ENCODE results near the gene PPM1H. TPM values are rescaled to one million over a fixed set of nuclear protein-coding genes. Genes with fewer than 3 reads are reported as not detected.
"Not testable (repeated sequence)": the region's sequence is repeated elsewhere in the genome, so short reads cannot be mapped to it uniquely, and the experiment has no call there.

The PPM1H gene
- polyA plus RNA-seq, 12 donors = 2.9 to 6.8 (median 3.5) TPM; not detected in 1

- no peak for DNase-seq
Observed at GRCh38 chr12:62737615-62738014, 197.3 kb downstream of the PPM1H start.

DNA sequence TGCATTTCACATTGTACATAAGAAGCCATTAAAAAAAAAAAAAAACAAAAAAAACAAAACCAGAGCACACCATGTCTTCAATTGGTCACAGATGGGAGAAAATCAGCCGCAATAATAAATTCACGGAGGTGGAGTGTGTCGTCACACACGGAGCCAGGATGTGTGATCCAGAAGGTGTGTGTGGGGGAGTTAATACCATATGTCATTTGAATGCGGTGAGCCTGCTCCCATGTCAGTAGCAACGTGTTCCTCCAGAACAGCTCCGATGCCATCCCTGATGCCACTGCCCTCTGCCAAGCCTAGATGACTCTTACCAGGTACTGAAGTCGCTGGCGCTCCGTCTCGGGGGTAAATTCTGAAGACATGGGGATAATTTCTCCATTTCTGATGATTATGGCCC, 197.8 kb downstream of the PPM1H start:
- DNase-seq = no peak

- no peak for DNase-seq
Observed at GRCh38 chr12:62736596-62736995, 198.4 kb downstream of the PPM1H start.

GRCh38 chr12:62732861-62733427, 202.0 kb downstream of the PPM1H start:
- DNase-seq = no peak

- DNase-seq = no peak
Observed at GRCh38 chr12:62731055-62731820, 203.7 kb downstream of the PPM1H start.

- no peak for DNase-seq
Observed at GRCh38 chr12:62730649-62731048, 204.3 kb downstream of the PPM1H start.

DNA sequence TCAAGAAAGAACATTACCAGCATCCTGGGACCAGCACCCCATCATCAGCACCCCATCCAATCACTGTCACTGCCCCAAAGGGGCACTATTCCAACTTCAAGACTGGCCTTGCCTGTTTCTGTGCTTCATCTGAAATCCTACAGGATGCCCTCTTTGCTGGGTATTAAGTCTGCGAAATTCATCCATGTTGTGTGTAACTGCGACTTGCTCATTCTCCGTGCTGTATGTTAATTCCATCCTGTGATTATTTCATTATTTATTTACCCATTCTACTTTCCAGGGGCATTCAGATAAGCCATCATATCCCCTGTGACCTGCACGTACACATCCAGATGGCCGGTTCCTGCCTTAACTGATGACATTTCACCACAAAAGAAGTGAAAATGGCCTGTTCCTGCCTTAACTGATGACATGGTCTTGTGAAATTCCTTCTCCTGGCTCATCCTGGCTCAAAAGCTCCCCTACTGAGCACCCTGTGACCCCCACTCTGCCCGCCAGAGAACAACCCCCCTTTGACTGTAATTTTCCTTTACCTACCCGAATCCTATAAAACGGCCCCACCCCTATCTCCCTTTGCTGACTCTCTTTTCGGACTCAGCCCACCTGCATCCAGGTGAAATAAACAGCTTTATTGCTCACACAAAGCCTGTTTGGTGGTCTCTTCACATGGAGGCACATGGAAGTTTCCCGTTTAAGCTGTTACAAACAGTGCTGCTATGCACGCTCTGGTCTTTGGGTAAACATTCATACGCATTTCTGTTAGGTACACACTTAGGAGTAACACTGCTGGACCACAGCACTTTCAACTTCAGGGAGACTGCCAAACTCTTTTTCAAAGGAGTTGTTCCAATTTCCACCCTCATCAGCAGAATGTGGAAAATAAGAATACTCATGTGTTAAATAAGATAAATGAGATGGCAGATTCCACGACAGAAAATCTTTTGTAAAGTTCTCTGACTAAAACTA, 205.1 kb downstream of the PPM1H start:
- not testable (repeated sequence) for DNase-seq

DNA sequence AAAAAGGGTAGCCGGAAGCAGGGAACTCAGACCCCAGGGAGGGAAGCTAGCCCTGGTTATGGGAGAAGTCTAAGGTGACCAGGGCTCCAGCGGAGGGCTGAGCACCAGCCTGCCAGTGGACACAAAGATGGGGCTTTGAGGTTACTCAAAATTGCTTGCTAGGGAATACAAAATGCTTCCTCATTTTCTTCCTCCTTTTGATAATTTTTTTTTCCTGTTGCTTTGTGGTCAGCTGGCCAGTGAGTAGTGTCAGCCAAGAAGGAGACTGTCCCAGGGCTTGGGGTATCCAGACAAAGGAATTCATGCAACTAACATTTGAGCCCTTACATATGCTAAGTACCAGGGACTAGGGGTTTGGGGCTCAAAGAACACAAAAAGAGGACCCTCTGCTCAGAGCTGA, 206.2 kb downstream of the PPM1H start:
- no peak for DNase-seq

- no peak for DNase-seq
Observed at GRCh38 chr12:62726471-62726980, 208.4 kb downstream of the PPM1H start.

DNA sequence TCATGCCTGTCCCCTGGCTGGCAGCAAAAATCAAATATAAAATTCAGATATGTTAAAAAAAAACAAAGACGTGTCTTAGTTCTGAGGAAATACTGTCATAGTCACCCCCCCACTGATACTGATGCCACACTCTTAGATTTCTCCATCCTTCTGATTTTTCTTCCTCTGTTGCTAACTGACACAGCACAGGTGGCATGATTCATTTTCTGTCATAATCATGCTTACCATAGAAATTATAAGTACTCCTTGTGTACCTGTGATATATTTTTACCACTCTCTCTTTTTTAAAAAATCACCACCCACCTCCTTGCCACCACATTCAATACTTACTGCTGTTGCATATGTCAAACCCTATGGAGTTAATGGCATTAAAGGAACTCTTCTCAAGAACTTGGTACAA, 209.2 kb downstream of the PPM1H start:
- no peak for DNase-seq

DNA sequence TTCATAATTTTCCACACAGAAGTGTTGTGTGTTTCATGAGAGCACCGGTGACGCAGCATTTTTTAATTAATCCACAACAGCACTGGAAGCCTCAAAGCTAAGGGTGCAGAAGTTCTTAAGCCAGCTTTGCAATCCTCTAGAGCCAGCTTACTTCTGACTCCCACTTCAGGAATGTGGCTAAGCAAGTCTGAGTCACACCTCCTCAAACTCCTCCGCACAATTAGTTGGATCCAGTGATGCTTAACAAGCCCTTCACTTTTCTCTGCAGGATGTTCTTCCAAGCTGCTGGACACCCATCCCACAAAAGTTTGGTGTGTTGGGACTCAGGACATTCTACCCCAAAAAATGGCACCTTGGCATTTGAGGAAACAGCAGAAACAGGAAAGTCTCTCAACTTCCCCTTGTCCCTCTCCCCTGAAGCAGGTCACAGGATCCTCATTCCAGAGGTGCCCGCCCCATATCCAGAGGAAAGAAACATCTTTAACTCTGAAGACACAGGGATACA, 210.0 kb downstream of the PPM1H start:
- no peak for DNase-seq

DNA sequence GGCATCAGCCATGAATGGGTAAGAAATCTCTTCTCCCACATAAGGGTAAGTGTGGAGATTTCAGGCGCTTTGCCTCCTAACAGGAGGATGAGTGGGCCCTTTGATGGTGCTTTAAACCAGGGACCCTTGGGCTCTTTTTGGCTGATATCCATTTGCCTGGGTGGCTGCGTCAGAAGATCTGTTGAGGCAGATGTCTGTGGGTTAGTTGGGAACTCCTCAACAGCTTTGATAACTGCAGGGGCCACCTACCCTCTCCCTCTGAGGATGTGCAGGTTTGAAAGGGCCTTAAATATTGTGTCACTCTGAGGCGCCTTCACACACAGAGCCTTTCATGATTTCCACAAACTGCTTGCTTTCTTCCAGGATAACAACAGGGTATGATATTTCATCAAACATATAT, 210.7 kb downstream of the PPM1H start:
- DNase-seq = no peak

DNA sequence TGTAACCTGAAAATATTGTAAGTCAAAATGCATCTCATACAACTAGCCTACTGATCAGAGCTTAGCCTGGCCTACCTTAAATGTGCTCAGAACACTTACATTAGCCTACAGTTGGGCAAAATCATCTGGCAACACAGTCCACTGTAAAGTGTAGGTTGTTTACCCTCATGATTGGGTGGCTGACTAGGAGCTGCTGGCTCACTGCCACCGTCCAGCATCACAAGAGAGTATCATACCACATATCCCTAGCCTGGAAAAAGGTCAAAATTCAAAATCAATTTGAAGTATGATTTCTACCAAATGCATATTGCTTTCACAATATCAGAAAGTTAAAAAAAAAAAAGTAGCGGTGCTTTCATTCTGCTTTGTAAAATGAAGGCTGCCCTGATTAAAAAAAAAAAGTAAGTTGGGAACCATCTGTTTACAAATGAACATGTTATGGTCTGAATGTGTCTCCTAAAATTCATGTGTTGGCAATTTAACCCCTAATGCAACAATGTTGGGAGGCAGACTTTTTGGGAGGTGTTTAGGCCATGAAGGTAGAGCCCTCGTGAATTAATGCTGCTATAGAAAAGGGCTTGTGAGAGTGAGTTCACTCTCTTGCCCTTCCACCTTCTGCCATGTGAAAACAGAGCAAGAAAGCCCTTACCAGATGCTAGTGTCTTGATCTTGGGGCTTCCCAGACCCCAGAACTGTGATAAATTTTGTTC, 211.8 kb downstream of the PPM1H start:
- no peak for DNase-seq

- DNase-seq = peak; percentile 72
Observed at GRCh38 chr12:62720661-62721330, 214.2 kb downstream of the PPM1H start.

DNA sequence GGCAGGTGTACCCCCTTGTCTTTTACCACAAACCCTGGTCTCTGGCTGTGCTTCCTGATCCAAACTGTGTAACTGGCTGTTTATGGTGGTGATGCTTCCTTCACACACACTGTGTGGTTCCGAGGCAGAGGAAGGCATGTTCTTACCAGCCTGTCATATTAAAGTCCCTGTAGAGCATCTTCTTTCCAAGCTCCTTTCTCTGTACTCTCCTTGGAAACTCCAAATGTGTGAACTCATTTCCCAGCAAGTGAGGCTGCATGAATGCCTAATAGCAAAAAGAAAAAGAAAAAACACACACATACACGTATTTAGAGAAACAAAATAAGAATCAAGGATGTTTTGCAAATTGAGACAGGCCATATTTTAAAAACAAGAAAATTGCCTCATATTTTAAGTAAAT, 214.9 kb downstream of the PPM1H start:
- no peak for DNase-seq

GRCh38 chr12:62718762-62719426, 216.1 kb downstream of the PPM1H start:
- DNase-seq = no peak

GRCh38 chr12:62717643-62718042, 217.3 kb downstream of the PPM1H start:
- DNase-seq = no peak

DNA sequence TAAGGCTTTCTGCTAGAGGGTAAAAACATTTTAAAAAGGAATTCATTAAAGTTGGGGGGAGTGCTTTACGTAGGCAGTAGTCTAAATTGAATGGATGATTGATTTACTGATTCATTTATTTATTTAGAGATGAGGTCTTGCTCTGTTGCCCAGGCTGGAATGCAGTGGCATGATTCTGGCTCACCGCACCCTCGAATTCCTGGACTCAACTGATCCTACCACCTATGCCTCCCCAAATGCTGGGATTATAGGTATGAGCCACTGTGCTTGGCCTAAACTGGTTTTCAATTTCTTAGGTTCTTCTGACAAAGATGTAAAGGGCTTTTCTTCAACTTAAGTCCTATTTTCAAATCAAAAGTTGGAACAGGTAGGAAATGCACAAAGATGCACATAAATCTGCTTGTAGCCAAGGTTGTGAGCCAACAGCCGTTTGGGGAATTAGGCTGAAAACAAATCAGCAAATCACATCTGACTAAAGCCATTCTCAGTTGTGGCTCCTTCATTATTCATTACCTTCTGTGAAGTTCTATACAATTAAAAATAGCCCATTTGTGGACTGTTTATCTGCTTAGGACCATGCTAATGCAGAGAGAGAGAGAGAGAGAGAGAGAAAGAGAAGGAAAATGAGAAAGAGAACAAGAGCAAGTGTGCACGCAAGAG, 218.0 kb downstream of the PPM1H start:
- no peak for DNase-seq

GRCh38 chr12:62716037-62716436, 218.9 kb downstream of the PPM1H start:
- no peak for DNase-seq

All from muscle of arm (tissue), 12 donors.